Testis (tissue), 3 donors: ENCODE measurements around the gene TP53. TPM values are rescaled to one million over a fixed set of nuclear protein-coding genes. Genes with fewer than 3 reads are reported as not detected.

ENCODE experiments used
- DNase-seq: peaks from one replicate; pipeline ENCODE4 v3.0.0-alpha.2; 2019
- H3K27ac ChIP-seq, 2 donors: fragments of 200-600 bp; sonication (generic); one replicate each; pipeline ENCODE4 v1.5.1; 2019
- H3K27me3 ChIP-seq: fragments of 200-600 bp; sonication (generic); one replicate; pipeline ENCODE4 v1.5.1; 2019
- H3K36me3 ChIP-seq: fragments of 200-600 bp; sonication (generic); one replicate; pipeline ENCODE4 v1.5.1; 2017; ENCODE audit warnings: low read depth; ENCODE audit errors: missing control alignments
- H3K4me1 ChIP-seq: fragments of 200-600 bp; sonication (generic); one replicate; pipeline ENCODE4 v1.5.1; 2019
- H3K4me3 ChIP-seq, 2 donors: fragments of 200-600 bp; sonication (generic); one replicate each; pipeline ENCODE4 v1.5.1; 2017 to 2019
- H3K9me3 ChIP-seq: fragments of 200-600 bp; sonication (generic); one replicate; pipeline ENCODE4 v1.5.1; 2017
- CTCF ChIP-seq, 3 experiments: fragments of 450-650 bp in 2 of 3; fragments of 200-600 bp in 1 of 3; sonication (generic) in 1 of 3; IDR thresholded peaks; one replicate each; pipeline ENCODE4 v1.5.1; 2016 to 2019; ENCODE audit warnings: antibody characterized with exemption in 3 of 3, mild to moderate bottlenecking in 2 of 3, moderate library complexity in 1 of 3
- POLR2A ChIP-seq: fragments of 450-650 bp; IDR thresholded peaks from one replicate; pipeline ENCODE4 v1.6.1; 2017; ENCODE audit warnings: antibody characterized with exemption, mild to moderate bottlenecking, moderate library complexity
- WGBS, 2 donors: methylation state at CpG; one replicate each; pipeline ENCODE4 v1.1.5; 2018; 5-methylcytosine and 5-hydroxymethylcytosine counted together
- intact Hi-C: fragments of 100-400 bp; cut with DNase I; formaldehyde crosslinking; loops from one replicate; pipeline ENCODE4 v1.15.1; 2023; ENCODE audit warnings: low total_unique reads
- polyA plus RNA-seq: library from polyadenylated mRNA; stranded (reverse); fragments of 350-450 nt; fragmentation: Illumina TruSeq; extraction: RNeasy Lipid Tissue Mini Kit (QIAGEN cat#74804); gene quantifications from one replicate; pipeline ENCODE4 v1.2.3, GENCODE V29; 2014; ENCODE audit warnings: low read depth, low replicate concordance; ENCODE audit not compliant: insufficient read depth
- total RNA-seq, 2 donors: library from RNA; depleted of rRNA; stranded (reverse); fragments of >200 nt; gene quantifications; one replicate each; pipeline ENCODE4 v1.2.3, GENCODE V29; 2016

Gene TP53
- total and polyA plus RNA-seq, 3 donors from 2014 or later = 32.1 to 47.1 (median 45.0) TPM

DNA sequence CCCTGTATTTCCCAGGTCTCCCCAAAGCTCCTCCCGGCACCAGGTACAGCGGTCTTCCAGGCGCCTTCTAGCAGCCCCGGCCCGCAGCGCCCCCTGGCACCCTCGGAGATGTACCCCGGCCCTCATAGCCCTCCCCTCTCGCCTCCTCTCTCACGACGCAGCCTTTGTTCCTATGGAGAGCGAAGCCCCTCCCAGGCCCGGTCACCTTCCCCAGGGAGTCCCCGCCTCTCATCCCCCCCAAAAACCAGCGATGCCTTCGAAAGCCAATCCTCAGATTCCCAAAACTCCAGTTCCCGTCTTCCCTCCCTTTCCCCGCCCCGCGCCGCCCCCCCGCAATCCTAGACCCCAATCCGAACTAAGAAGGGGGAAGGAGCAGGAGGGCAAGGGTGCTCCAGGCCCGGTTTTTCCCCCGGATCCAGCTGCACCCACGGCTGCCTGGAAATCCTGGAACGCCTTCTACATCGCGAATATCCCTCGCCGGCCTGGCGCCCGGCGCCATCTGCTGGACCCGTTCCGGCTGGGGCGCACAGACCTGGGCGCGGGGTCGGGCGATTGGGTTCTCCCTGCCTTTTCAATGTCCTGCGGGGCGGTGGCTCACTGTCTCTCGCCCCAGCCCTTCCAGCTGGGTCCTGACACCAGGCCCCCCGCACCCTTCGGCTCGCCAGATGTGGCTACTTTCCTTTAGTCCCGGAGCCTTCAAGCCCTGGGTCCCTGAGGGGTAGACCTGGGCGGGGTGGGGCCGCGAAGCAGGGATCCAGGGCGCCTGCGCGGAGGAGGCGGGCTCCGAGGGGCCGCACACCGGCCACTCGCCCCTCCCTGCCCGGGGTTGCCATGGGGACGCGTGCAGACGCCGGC is 29.8 kb upstream of the TP53 start, which contains the start of gene DNAH2:
TSS of gene DNAH2 (plus strand) at position 844 of the 855 bp plus-strand sequence. CDS start 1,991 bp downstream, outside the sequence.
- intact Hi-C loops = no loop called here
- no peak within 1 kb of the TSS for H3K27ac ChIP-seq
- H3K27me3 ChIP-seq = no peaks in the 10 kb centered on the region
- DNase-seq = peak; percentile 82
- H3K4me1 ChIP-seq = peaks cover 12% of the 10 kb centered on the region
- no peaks in the 10 kb centered on the region for H3K36me3 ChIP-seq
- H3K9me3 ChIP-seq = no peaks in the 10 kb centered on the region
- peak in 2 of 3 experiments; percentile 21 to 35 for TF ChIP-seq CTCF (IDR thresholded peaks at IDR 0.05)
- no peak for TF ChIP-seq POLR2A
- H3K4me3 ChIP-seq = peak within 1 kb of the TSS; percentile 49 to 71
- WGBS, 2 donors = 1% methylated on average over 26 to 63 of the region's 64 CpGs

- H3K36me3 ChIP-seq = no peaks in the 10 kb centered on the region
- TF ChIP-seq POLR2A (no peak), CTCF (IDR thresholded peaks at IDR 0.05) (no peak)
- H3K4me3 ChIP-seq = peak overlapping the region; percentile 49 to 71
- H3K27me3 ChIP-seq = no peaks in the 10 kb centered on the region
- no peaks in the 10 kb centered on the region for H3K9me3 ChIP-seq
- 29 to 35% methylated on average over 20 of the region's 20 CpGs for WGBS, 2 donors
- no peak for DNase-seq
- intact Hi-C loops = no loop called here
- H3K27ac ChIP-seq = no peak overlapping the region
- H3K4me1 ChIP-seq = peaks cover 12% of the 10 kb centered on the region
These were observed 28.9 kb upstream of the TP53 start for GRCh38 chr17:7715936-7716886.

DNA sequence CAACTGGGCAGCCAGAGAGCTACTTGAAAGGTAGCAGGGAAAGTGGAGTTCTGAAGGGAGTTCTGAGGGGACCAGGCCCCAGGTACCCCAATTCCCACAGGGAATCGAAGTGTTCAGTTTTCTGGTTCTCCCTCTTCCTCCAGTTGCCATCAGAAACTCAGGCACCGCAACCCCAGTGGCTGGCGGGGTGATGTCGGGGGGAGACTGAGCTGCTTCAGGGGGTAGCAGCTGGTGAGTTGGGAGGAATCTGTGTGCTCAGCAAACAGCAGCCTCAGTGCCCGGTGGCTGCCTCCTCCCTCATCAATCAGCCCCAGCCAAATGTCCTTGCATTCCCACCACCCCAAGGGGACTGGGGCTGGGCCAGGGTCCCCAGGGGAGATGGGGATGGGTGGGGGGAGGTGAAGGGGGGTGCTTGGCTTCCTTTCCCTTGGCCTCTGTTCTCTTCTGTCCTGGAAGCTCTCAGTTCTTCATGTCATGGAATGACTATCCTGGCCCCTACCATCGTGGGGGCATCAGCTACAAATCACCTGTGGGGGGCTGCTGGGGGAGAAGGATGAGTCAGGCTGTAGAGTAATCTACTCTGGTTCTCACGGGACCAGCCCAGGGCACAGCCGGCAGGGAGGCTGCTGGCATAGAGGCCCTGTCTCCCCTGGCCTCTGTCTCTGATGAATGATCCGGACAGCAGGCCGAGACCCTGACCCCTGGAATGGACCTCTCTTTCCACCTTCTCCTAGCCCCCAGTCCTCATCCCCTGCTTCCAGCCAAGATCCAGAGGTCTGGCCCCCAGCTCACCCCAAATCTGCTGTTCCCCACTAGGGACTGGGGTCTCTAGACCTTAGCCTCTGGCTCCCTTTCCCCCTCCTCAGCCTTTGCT is 27.7 kb upstream of the TP53 start:
- H3K27me3 ChIP-seq = no peaks in the 10 kb centered on the region
- 78 to 87% methylated on average over 8 to 10 of the region's 10 CpGs for WGBS, 2 donors
- H3K9me3 ChIP-seq = no peaks in the 10 kb centered on the region
- no peak for DNase-seq
- no peak overlapping the region for H3K4me3 ChIP-seq
- H3K36me3 ChIP-seq = no peaks in the 10 kb centered on the region
- H3K4me1 ChIP-seq = peaks cover 12% of the 10 kb centered on the region
- no peak overlapping the region for H3K27ac ChIP-seq
- TF ChIP-seq POLR2A (no peak), CTCF (IDR thresholded peaks at IDR 0.05) (no peak)
- intact Hi-C loops = no loop called here

GRCh38 chr17:7713782-7714181 is 26.5 kb upstream of the TP53 start:
- 36 to 38% methylated on average over 6 to 9 of the region's 9 CpGs for WGBS, 2 donors
- H3K4me3 ChIP-seq = no peak overlapping the region
- intact Hi-C loops = no loop called here
- no peaks in the 10 kb centered on the region for H3K27me3 ChIP-seq
- no peaks in the 10 kb centered on the region for H3K36me3 ChIP-seq
- no peak for TF ChIP-seq CTCF (IDR thresholded peaks at IDR 0.05)
- no peak for TF ChIP-seq POLR2A
- H3K9me3 ChIP-seq = no peaks in the 10 kb centered on the region
- peaks cover 12% of the 10 kb centered on the region for H3K4me1 ChIP-seq
- DNase-seq = no peak
- no peak overlapping the region for H3K27ac ChIP-seq
